Sigmoid colon (tissue), 4 donors: Measurements from ENCODE around the gene KIF26A.

Experiments
- CTCF ChIP-seq, 4 experiments: fragments of 450-650 bp in 3 of 4; fragments of 200-600 bp in 1 of 4; IDR thresholded peaks; one replicate each; pipeline ENCODE4 v1.5.1; 2016 to 2019; ENCODE audit warnings: antibody characterized with exemption in 4 of 4, mild to moderate bottlenecking in 3 of 4, moderate library complexity in 2 of 4
- POLR2AphosphoS5 ChIP-seq, 4 donors: sonication (generic); formaldehyde crosslinking; IDR thresholded peaks; one replicate each; pipeline ENCODE4 v1.6.1; 2017; ENCODE audit warnings: antibody characterized with exemption in 4 of 4

- no peak for TF ChIP-seq POLR2AphosphoS5 (IDR thresholded peaks at IDR 0.05)
- TF ChIP-seq CTCF (IDR thresholded peaks at IDR 0.05), result no peak
Measured at GRCh38 chr14:104150136-104151025, 12.0 kb downstream of the KIF26A start.
